Suprapubic skin (tissue), 4 donors: ENCODE results near the gene HOXC4.
"Not testable (repeated sequence)": the region's sequence is repeated elsewhere in the genome, so short reads cannot be mapped to it uniquely, and the experiment has no call there.

Experiments used
- EP300 ChIP-seq: sonication (generic); formaldehyde crosslinking; IDR thresholded peaks from one replicate; pipeline ENCODE4 v1.6.1; 2017; ENCODE audit warnings: antibody characterized with exemption
- POLR2A ChIP-seq, 2 donors: fragments of 450-650 bp; IDR thresholded peaks; one replicate each; pipeline ENCODE4 v1.6.1; 2017; ENCODE audit warnings: antibody characterized with exemption in 2 of 2, mild to moderate bottlenecking in 2 of 2, moderate library complexity in 2 of 2
- POLR2AphosphoS5 ChIP-seq, 3 donors: sonication (generic); formaldehyde crosslinking; IDR thresholded peaks; one replicate each; pipeline ENCODE4 v1.6.1; 2017; ENCODE audit warnings: antibody characterized with exemption in 3 of 3
- TF ChIP-seq, protein P1 (sequence below), 2 donors: fragments of 200-600 bp in 1 of 2; fragments of 450-650 bp in 1 of 2; sonication (generic) in 1 of 2; IDR thresholded peaks; one replicate each; pipeline ENCODE4 v1.5.1; 2016 to 2019; ENCODE audit warnings: antibody characterized with exemption in 2 of 2, mild to moderate bottlenecking in 1 of 2, moderate library complexity in 1 of 2

DNA sequence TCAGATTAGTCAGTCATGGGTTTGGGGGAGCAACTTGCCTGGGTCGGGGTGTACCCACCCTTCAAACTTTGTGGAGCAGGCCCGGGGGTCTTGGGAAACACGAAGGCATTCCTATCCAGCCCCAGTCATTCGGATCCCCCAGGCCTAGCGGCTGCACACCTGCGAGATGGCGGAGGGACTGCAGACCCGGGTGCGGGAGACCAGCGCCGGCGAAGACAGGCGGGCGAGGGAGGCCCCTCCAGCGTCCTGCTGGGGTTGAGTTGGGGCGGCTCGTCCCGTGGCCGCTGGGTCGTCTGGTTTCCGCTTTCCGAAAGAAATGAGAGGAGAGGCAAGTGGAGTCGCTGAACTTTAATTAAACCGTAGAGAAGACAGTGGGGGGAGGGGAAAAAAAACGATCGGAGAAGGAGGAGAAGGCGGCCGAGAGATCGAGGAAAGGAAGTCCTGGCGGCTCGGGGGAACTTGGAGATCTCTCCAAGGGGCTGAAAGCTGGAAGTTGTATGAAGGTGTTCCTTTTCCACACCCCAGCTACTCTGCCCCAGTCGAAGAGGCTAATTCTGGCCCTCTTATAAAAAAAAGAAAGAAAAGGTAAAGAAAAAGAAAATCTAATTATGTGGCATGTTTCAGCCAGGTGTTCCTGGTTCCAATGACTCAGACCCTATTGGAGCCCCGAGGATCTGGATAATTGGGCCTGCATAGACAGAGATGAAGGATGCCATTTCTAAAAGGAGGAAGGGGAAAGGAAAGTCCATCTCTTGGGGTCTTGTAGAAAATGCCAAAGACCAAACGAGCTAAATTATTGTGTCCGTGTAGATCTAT, 28.2 kb downstream of the HOXC4 start:
- TF ChIP-seq, protein P1, sequence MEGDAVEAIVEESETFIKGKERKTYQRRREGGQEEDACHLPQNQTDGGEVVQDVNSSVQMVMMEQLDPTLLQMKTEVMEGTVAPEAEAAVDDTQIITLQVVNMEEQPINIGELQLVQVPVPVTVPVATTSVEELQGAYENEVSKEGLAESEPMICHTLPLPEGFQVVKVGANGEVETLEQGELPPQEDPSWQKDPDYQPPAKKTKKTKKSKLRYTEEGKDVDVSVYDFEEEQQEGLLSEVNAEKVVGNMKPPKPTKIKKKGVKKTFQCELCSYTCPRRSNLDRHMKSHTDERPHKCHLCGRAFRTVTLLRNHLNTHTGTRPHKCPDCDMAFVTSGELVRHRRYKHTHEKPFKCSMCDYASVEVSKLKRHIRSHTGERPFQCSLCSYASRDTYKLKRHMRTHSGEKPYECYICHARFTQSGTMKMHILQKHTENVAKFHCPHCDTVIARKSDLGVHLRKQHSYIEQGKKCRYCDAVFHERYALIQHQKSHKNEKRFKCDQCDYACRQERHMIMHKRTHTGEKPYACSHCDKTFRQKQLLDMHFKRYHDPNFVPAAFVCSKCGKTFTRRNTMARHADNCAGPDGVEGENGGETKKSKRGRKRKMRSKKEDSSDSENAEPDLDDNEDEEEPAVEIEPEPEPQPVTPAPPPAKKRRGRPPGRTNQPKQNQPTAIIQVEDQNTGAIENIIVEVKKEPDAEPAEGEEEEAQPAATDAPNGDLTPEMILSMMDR (IDR thresholded peaks at IDR 0.05): not testable (repeated sequence)
- TF ChIP-seq POLR2AphosphoS5 (IDR thresholded peaks at IDR 0.05); POLR2A (IDR thresholded peaks at IDR 0.05); EP300: not testable (repeated sequence)
